Colonic mucosa (tissue), 4 donors: ENCODE data around the gene MRM2. TPM values are rescaled to one million over a fixed set of nuclear protein-coding genes. Genes with fewer than 3 reads are reported as not detected.

Source experiments
- DNase-seq: peaks from one replicate; pipeline ENCODE4 v3.0.0-alpha.2; 2020
- H3K27ac ChIP-seq: fragments of 200-600 bp; one replicate; pipeline ENCODE4 v1.8.0; 2021
- H3K27me3 ChIP-seq: fragments of 200-600 bp; one replicate; pipeline ENCODE4 v1.8.0; 2021
- H3K36me3 ChIP-seq: fragments of 200-600 bp; one replicate; pipeline ENCODE4 v1.8.0; 2021
- H3K4me1 ChIP-seq: fragments of 200-600 bp; one replicate; pipeline ENCODE4 v1.8.0; 2021; ENCODE audit warnings: mild to moderate bottlenecking
- H3K4me3 ChIP-seq: fragments of 200-600 bp; one replicate; pipeline ENCODE4 v1.8.0; 2021
- H3K9ac ChIP-seq, 2 donors: one replicate each; pipeline ENCODE4 v1.7.0; 2013; ENCODE audit warnings: control low read depth in 2 of 2, low read depth in 2 of 2, low read length in 2 of 2
- H3K9me3 ChIP-seq: fragments of 200-600 bp; one replicate; pipeline ENCODE4 v1.8.0; 2021
- CTCF ChIP-seq: fragments of 200-600 bp; IDR thresholded peaks from one replicate; pipeline ENCODE4 v1.8.0; 2022; ENCODE audit warnings: antibody characterized with exemption, mild to moderate bottlenecking
- intact Hi-C: fragments of 100-400 bp; cut with DNase I; formaldehyde crosslinking; loops from one replicate; pipeline ENCODE4 v1.14.1; 2022
- total RNA-seq, 2 donors: library from RNA; stranded (reverse); fragmentation: NEBNext Ultra II Directional in 1 of 2; extraction: Animal tissue kit (Norgen Biotek cat#: 25700) in 1 of 2; gene quantifications; one replicate each; pipeline ENCODE4 v1.2.1, GENCODE V29; 2021
- donor health status: healthy.
- donor health status: DM: no; HTN: no; CAD: no.
- donor health status: DM: no; HTN: no; CAD: no.

Gene MRM2
- total RNA-seq, 2 donors from 2014 or later = 17.3 to 27.0 TPM

- H3K36me3 ChIP-seq = no peaks in the 10 kb centered on the region
- H3K4me3 ChIP-seq = no peak overlapping the region
- H3K27ac ChIP-seq = no peak overlapping the region
- H3K27me3 ChIP-seq = no peaks in the 10 kb centered on the region
- no peaks in the 10 kb centered on the region for H3K9me3 ChIP-seq
- intact Hi-C loops = loop anchor here (10.0 kb wide), 1 partner anchor 629 kb away; the partner anchor contains the start of gene PSMG3
- no peak for DNase-seq
- no peaks in the 10 kb centered on the region for H3K4me1 ChIP-seq
- TF ChIP-seq CTCF = no peak
- H3K9ac ChIP-seq = no peak overlapping the region
Observed at GRCh38 chr7:2203766-2204300, 38.2 kb downstream of the MRM2 start.

- no peak overlapping the region for H3K4me3 ChIP-seq
- no peak for DNase-seq
- H3K4me1 ChIP-seq = no peaks in the 10 kb centered on the region
- no peak overlapping the region for H3K9ac ChIP-seq
- TF ChIP-seq CTCF = no peak
- no peak overlapping the region for H3K27ac ChIP-seq
- intact Hi-C loops = loop anchor here (10.0 kb wide), 1 partner anchor 628 kb away; the partner anchor contains the start of gene PSMG3
- no peaks in the 10 kb centered on the region for H3K36me3 ChIP-seq
- H3K27me3 ChIP-seq = no peaks in the 10 kb centered on the region
- no peaks in the 10 kb centered on the region for H3K9me3 ChIP-seq
Observed at GRCh38 chr7:2202901-2203765, 38.9 kb downstream of the MRM2 start.

- DNase-seq = no peak
Observed at GRCh38 chr7:2202361-2202761, 39.6 kb downstream of the MRM2 start.

GRCh38 chr7:2201686-2202360, 40.2 kb downstream of the MRM2 start:
- no peaks in the 10 kb centered on the region for H3K36me3 ChIP-seq
- no peak overlapping the region for H3K27ac ChIP-seq
- no peak for TF ChIP-seq CTCF
- no peaks in the 10 kb centered on the region for H3K27me3 ChIP-seq
- H3K4me1 ChIP-seq = no peaks in the 10 kb centered on the region
- H3K9ac ChIP-seq = no peak overlapping the region
- H3K4me3 ChIP-seq = no peak overlapping the region
- DNase-seq = no peak
- intact Hi-C loops = loop anchor here (10.0 kb wide), 1 partner anchor 627 kb away; the partner anchor contains the start of gene PSMG3
- H3K9me3 ChIP-seq = no peaks in the 10 kb centered on the region

More at GRCh38 chr7:2202361-2202761, 39.6 kb downstream of the MRM2 start:
- no peaks in the 10 kb centered on the region for H3K4me1 ChIP-seq
- no peak overlapping the region for H3K4me3 ChIP-seq
- H3K27ac ChIP-seq = no peak overlapping the region
- H3K9me3 ChIP-seq = no peaks in the 10 kb centered on the region
- intact Hi-C loops = loop anchor here (10.0 kb wide), 1 partner anchor 628 kb away; the partner anchor contains the start of gene PSMG3
- TF ChIP-seq CTCF = no peak
- H3K36me3 ChIP-seq = no peaks in the 10 kb centered on the region
- no peak overlapping the region for H3K9ac ChIP-seq
- no peaks in the 10 kb centered on the region for H3K27me3 ChIP-seq

GRCh38 chr7:2201128-2201527, 40.9 kb downstream of the MRM2 start:
- no peak for DNase-seq
- Histone ChIP-seq H3K36me3 (no peaks in the 10 kb centered on the region), H3K9me3 (no peaks in the 10 kb centered on the region), H3K9ac (no peak overlapping the region), H3K4me1 (no peaks in the 10 kb centered on the region), H3K27ac (no peak overlapping the region), H3K4me3 (no peak overlapping the region), H3K27me3 (no peaks in the 10 kb centered on the region)
- no peak for TF ChIP-seq CTCF
- intact Hi-C loops = loop anchor here (10.0 kb wide), 1 partner anchor 626 kb away; the partner anchor contains the start of gene PSMG3
